ENCODE results near the gene UBE2L5. TPM values are rescaled to one million over a fixed set of nuclear protein-coding genes. Genes with fewer than 3 reads are reported as not detected.
"Not testable (repeated sequence)": the region's sequence is repeated elsewhere in the genome, so short reads cannot be mapped to it uniquely, and the experiment has no call there.

The UBE2L5 gene
- total RNA-seq, 1 donor from 2014 or later: not detected

- Mint-ChIP-seq H3K4me1 (ENCODE audit: low read depth) (peaks cover 30% of the 10 kb centered on the region), H3K27me3 (ENCODE audit: low read depth) (peaks cover 8% of the 10 kb centered on the region), H3K27ac (peak overlapping the region; percentile 30), H3K9me3 (no peaks in the 10 kb centered on the region), H3K4me3 (ENCODE audit: low read depth) (peak overlapping the region; percentile 8), H3K36me3 (ENCODE audit: low read depth) (no peaks in the 10 kb centered on the region)
- intact Hi-C loops (cut with micrococcal nuclease): loop anchor here (2.0 kb wide), 4 partner anchors 23 to 55 kb away; partner anchors contain the start of gene HMGB1
- no peak for DNase-seq (ENCODE audit: low spot score)
These were observed 9.1 kb downstream of the UBE2L5 start for GRCh38 chr13:30431269-30431940.

- H3K27ac Mint-ChIP-seq: no peak overlapping the region
- peaks cover 13% of the 10 kb centered on the region for H3K27me3 Mint-ChIP-seq (ENCODE audit: low read depth)
- peaks cover 16% of the 10 kb centered on the region for H3K4me1 Mint-ChIP-seq (ENCODE audit: low read depth)
- H3K4me3 Mint-ChIP-seq (ENCODE audit: low read depth): no peak overlapping the region
- no peak for DNase-seq (ENCODE audit: low spot score)
- H3K9me3 Mint-ChIP-seq: no peaks in the 10 kb centered on the region
- H3K36me3 Mint-ChIP-seq (ENCODE audit: low read depth): no peaks in the 10 kb centered on the region
- intact Hi-C loops (cut with micrococcal nuclease): no loop called here
These were observed 13.7 kb downstream of the UBE2L5 start for GRCh38 chr13:30435911-30436451.

GRCh38 chr13:30437177-30437576 lies 14.9 kb downstream of the UBE2L5 start:
- DNase-seq (ENCODE audit: low spot score): no peak
- Mint-ChIP-seq H3K36me3 (ENCODE audit: low read depth) (no peaks in the 10 kb centered on the region), H3K27ac (no peak overlapping the region), H3K9me3 (no peaks in the 10 kb centered on the region), H3K4me3 (ENCODE audit: low read depth) (no peak overlapping the region), H3K27me3 (ENCODE audit: low read depth) (peaks cover 13% of the 10 kb centered on the region), H3K4me1 (ENCODE audit: low read depth) (peaks cover 11% of the 10 kb centered on the region)
- intact Hi-C loops (cut with micrococcal nuclease): no loop called here

GRCh38 chr13:30438286-30438685 lies 16.0 kb downstream of the UBE2L5 start:
- intact Hi-C loops (cut with micrococcal nuclease): no loop called here
- H3K4me3 Mint-ChIP-seq (ENCODE audit: low read depth): no peak overlapping the region
- no peaks in the 10 kb centered on the region for H3K36me3 Mint-ChIP-seq (ENCODE audit: low read depth)
- H3K27me3 Mint-ChIP-seq (ENCODE audit: low read depth): peaks cover 13% of the 10 kb centered on the region
- H3K9me3 Mint-ChIP-seq: no peaks in the 10 kb centered on the region
- H3K4me1 Mint-ChIP-seq (ENCODE audit: low read depth): peaks cover 11% of the 10 kb centered on the region
- H3K27ac Mint-ChIP-seq: no peak overlapping the region
- no peak for DNase-seq (ENCODE audit: low spot score)

GRCh38 chr13:30440910-30441703 lies 18.8 kb downstream of the UBE2L5 start:
- Mint-ChIP-seq H3K4me1 (ENCODE audit: low read depth) (peaks cover 7% of the 10 kb centered on the region), H3K4me3 (ENCODE audit: low read depth) (no peak overlapping the region), H3K9me3 (no peaks in the 10 kb centered on the region), H3K36me3 (ENCODE audit: low read depth) (no peaks in the 10 kb centered on the region), H3K27ac (no peak overlapping the region), H3K27me3 (ENCODE audit: low read depth) (peaks cover 11% of the 10 kb centered on the region)
- DNase-seq (ENCODE audit: low spot score): no peak
- intact Hi-C loops (cut with micrococcal nuclease): no loop called here

- H3K27ac Mint-ChIP-seq: no peak overlapping the region
These were observed 20.6 kb downstream of the UBE2L5 start for GRCh38 chr13:30442926-30443325.

GRCh38 chr13:30443491-30443890 lies 21.2 kb downstream of the UBE2L5 start:
- H3K4me3 Mint-ChIP-seq (ENCODE audit: low read depth); H3K27ac Mint-ChIP-seq; intact Hi-C loops (cut with micrococcal nuclease); DNase-seq (ENCODE audit: low spot score); H3K36me3 Mint-ChIP-seq (ENCODE audit: low read depth); H3K9me3 Mint-ChIP-seq; H3K27me3 Mint-ChIP-seq (ENCODE audit: low read depth); H3K4me1 Mint-ChIP-seq (ENCODE audit: low read depth): not testable (repeated sequence)

More at GRCh38 chr13:30442926-30443325, 20.6 kb downstream of the UBE2L5 start:
- Mint-ChIP-seq H3K4me1 (ENCODE audit: low read depth) (peaks cover 10% of the 10 kb centered on the region), H3K36me3 (ENCODE audit: low read depth) (no peaks in the 10 kb centered on the region), H3K4me3 (ENCODE audit: low read depth) (no peak overlapping the region), H3K27me3 (ENCODE audit: low read depth) (peaks cover 12% of the 10 kb centered on the region), H3K9me3 (no peaks in the 10 kb centered on the region)
- intact Hi-C loops (cut with micrococcal nuclease): no loop called here
- no peak for DNase-seq (ENCODE audit: low spot score)

- no peaks in the 10 kb centered on the region for H3K36me3 Mint-ChIP-seq (ENCODE audit: low read depth)
These were observed 21.7 kb downstream of the UBE2L5 start for GRCh38 chr13:30443957-30444404.

GRCh38 chr13:30446126-30446500 lies 23.8 kb downstream of the UBE2L5 start:
- Mint-ChIP-seq H3K36me3 (ENCODE audit: low read depth) (no peaks in the 10 kb centered on the region), H3K4me3 (ENCODE audit: low read depth) (no peak overlapping the region), H3K27ac (no peak overlapping the region), H3K9me3 (no peaks in the 10 kb centered on the region), H3K27me3 (ENCODE audit: low read depth) (peaks cover 9% of the 10 kb centered on the region), H3K4me1 (ENCODE audit: low read depth) (peaks cover 6% of the 10 kb centered on the region)
- intact Hi-C loops (cut with micrococcal nuclease): no loop called here
- DNase-seq (ENCODE audit: low spot score): no peak

More at GRCh38 chr13:30443957-30444404, 21.7 kb downstream of the UBE2L5 start:
- DNase-seq (ENCODE audit: low spot score): no peak
- H3K9me3 Mint-ChIP-seq: no peaks in the 10 kb centered on the region
- no peak overlapping the region for H3K4me3 Mint-ChIP-seq (ENCODE audit: low read depth)
- peaks cover 9% of the 10 kb centered on the region for H3K27me3 Mint-ChIP-seq (ENCODE audit: low read depth)
- peaks cover 10% of the 10 kb centered on the region for H3K4me1 Mint-ChIP-seq (ENCODE audit: low read depth)
- H3K27ac Mint-ChIP-seq: no peak overlapping the region
- intact Hi-C loops (cut with micrococcal nuclease): no loop called here

GRCh38 chr13:30448441-30448840 lies 26.1 kb downstream of the UBE2L5 start:
- Mint-ChIP-seq H3K27me3 (ENCODE audit: low read depth) (peaks cover 9% of the 10 kb centered on the region), H3K4me1 (ENCODE audit: low read depth) (peaks cover 3% of the 10 kb centered on the region)

GRCh38 chr13:30450066-30450465 lies 27.8 kb downstream of the UBE2L5 start:
- H3K36me3 Mint-ChIP-seq (ENCODE audit: low read depth): no peaks in the 10 kb centered on the region
- intact Hi-C loops (cut with micrococcal nuclease): no loop called here
- no peak overlapping the region for H3K27ac Mint-ChIP-seq
- H3K4me3 Mint-ChIP-seq (ENCODE audit: low read depth): no peak overlapping the region
- H3K27me3 Mint-ChIP-seq (ENCODE audit: low read depth): peaks cover 9% of the 10 kb centered on the region
- DNase-seq (ENCODE audit: low spot score): no peak
- peaks cover 3% of the 10 kb centered on the region for H3K4me1 Mint-ChIP-seq (ENCODE audit: low read depth)
- no peaks in the 10 kb centered on the region for H3K9me3 Mint-ChIP-seq

More at GRCh38 chr13:30448441-30448840, 26.1 kb downstream of the UBE2L5 start:
- DNase-seq (ENCODE audit: low spot score): no peak
- intact Hi-C loops (cut with micrococcal nuclease): no loop called here
- H3K27ac Mint-ChIP-seq: no peak overlapping the region
- no peaks in the 10 kb centered on the region for H3K36me3 Mint-ChIP-seq (ENCODE audit: low read depth)
- no peak overlapping the region for H3K4me3 Mint-ChIP-seq (ENCODE audit: low read depth)
- H3K9me3 Mint-ChIP-seq: no peaks in the 10 kb centered on the region

GRCh38 chr13:30451476-30451875 lies 29.2 kb downstream of the UBE2L5 start:
- H3K27me3 Mint-ChIP-seq (ENCODE audit: low read depth); H3K4me3 Mint-ChIP-seq (ENCODE audit: low read depth); DNase-seq (ENCODE audit: low spot score); H3K9me3 Mint-ChIP-seq; H3K27ac Mint-ChIP-seq; H3K36me3 Mint-ChIP-seq (ENCODE audit: low read depth); H3K4me1 Mint-ChIP-seq (ENCODE audit: low read depth); intact Hi-C loops (cut with micrococcal nuclease): not testable (repeated sequence)

- intact Hi-C loops (cut with micrococcal nuclease): no loop called here
- Mint-ChIP-seq H3K9me3 (no peaks in the 10 kb centered on the region), H3K4me3 (ENCODE audit: low read depth) (no peak overlapping the region), H3K27ac (no peak overlapping the region), H3K4me1 (ENCODE audit: low read depth) (peaks cover 3% of the 10 kb centered on the region), H3K27me3 (ENCODE audit: low read depth) (no peaks in the 10 kb centered on the region), H3K36me3 (ENCODE audit: low read depth) (peaks cover 15% of the 10 kb centered on the region)
- DNase-seq (ENCODE audit: low spot score): no peak
These were observed 31.4 kb downstream of the UBE2L5 start for GRCh38 chr13:30453727-30454126.
